Astrocyte of the cerebellum (primary cell): ENCODE results near the gene HAPLN3.

Experiments used
- DNase-seq: peaks from one replicate; pipeline ENCODE4 v3.0.0-alpha.2; 2011; ENCODE audit warnings: low read depth
- H3K4me3 ChIP-seq: 2 replicates; pipeline ENCODE4 v1.5.1; 2011; ENCODE audit warnings: mild to moderate bottlenecking, low read depth, low read length, moderate library complexity
- CTCF ChIP-seq: IDR thresholded peaks from 2 replicates; pipeline ENCODE4 v1.5.1; 2012; ENCODE audit warnings: low read length, low read depth, moderate library complexity, mild to moderate bottlenecking; ENCODE audit errors: missing control alignments
- in situ Hi-C: cut with HindIII; loops from 2 replicates; pipeline ENCODE4 v1.10.0; 2017; ENCODE audit warnings: low sequenced_read_pairs

The HAPLN3 gene

DNA sequence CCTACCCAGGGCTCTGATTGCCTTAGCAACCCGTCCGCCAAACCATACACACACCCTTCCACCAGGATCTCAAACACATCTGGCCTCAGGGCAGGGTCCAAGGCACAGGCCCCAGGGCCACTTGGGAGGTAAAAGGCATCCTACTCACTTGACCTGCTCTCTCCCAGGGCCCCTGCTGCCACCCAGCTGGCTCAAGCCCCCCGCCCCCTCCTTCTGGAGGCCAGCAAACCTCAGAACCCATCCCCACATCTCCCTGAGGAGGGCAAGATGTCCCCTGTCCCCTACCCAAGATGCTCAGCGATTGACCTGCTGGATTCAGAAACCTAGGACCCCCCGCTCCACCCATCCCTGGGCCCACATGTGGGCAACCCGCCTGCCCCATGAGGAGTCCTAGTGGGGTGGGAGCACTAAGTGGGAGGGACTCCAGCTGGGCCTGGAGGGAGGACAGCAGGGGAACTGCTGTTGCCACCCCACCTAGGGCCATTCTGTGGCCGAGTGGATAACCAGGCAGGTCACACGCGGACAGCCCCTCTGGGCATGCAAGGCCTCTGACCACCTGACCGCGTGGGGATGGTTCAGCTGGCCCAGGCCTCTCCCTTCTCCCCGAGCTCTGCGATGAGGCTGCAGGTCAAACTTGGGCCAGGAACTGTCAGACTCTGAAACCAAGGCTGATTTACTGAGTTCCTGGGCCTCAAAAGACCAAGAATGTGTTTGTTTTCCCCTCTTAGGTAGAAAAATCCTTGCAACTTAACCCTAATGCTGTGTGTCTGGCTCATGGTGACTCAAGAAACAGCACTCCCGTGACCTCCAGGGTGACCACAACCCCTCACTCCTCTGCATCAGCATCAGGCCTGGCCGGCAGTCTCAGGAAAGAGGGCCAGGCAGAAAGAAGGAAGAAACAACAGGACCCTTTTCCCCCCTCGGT is 13.6 kb upstream of the HAPLN3 start:
- no peak for TF ChIP-seq CTCF

GRCh38 chr15:88908123-88908522 is 12.8 kb upstream of the HAPLN3 start:
- TF ChIP-seq CTCF = no peak
- no peak for DNase-seq
- no peak overlapping the region for H3K4me3 ChIP-seq
- in situ Hi-C loops = loop anchor here (5.0 to 25.0 kb wide), 3 partner anchors 104 to 287 kb away; no protein-coding TSS in a partner anchor

More for the DNA sequence above, 13.6 kb upstream of the HAPLN3 start:
- no peak overlapping the region for H3K4me3 ChIP-seq
- no peak for DNase-seq
- in situ Hi-C loops = loop anchor here (5.0 to 25.0 kb wide), 3 partner anchors 103 to 286 kb away; no protein-coding TSS in a partner anchor

DNA sequence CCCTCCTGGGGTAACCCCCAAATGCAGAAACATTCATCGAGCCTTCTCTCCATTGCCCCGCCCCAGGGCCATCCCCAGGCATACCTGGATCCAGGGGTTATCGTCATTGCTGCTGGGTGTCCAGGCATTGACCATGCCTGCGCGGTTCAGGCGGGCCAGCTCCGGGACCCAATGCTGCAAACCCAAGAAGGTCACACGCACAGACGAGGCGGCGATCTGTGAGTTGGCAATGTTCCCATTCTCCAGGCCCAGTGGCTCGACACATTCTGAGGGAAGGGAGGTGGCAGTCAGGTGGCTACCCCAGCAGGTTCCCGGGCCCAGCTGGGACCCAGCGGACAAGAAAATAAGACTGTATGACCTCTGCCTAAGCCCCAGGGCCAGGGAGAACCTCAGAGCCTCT is 11.8 kb upstream of the HAPLN3 start:
- TF ChIP-seq CTCF = no peak
- DNase-seq = no peak
- H3K4me3 ChIP-seq = no peak overlapping the region
- in situ Hi-C loops = loop anchor here (5.0 to 25.0 kb wide), 3 partner anchors 105 to 288 kb away; no protein-coding TSS in a partner anchor

DNA sequence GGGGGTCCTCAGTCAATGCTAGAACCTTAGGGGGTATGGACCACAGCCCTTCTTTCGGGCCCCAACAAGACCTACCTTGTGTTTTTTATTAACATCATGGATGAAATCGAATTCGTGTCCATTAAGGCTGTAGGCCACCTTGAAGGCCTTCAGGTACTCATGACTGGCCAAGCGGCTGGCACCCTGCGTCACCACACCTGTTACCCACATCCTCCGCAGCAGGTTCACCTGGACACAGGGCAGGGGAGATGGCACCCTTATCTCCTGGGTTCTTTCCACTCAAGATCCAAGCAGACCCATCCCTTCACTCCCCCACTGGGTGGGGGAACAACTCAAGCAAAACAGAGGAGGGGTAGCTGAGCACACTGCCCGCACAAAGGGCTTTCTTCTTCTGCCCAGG is 11.2 kb upstream of the HAPLN3 start:
- no peak for DNase-seq
- TF ChIP-seq CTCF = no peak
- in situ Hi-C loops = loop anchor here (5.0 to 25.0 kb wide), 3 partner anchors 106 to 288 kb away; no protein-coding TSS in a partner anchor
- no peak overlapping the region for H3K4me3 ChIP-seq

- H3K4me3 ChIP-seq = no peak overlapping the region
- in situ Hi-C loops = loop anchor here (5.0 to 25.0 kb wide), 3 partner anchors 106 to 289 kb away; no protein-coding TSS in a partner anchor
- no peak for TF ChIP-seq CTCF
- DNase-seq = no peak
These were observed 10.8 kb upstream of the HAPLN3 start for GRCh38 chr15:88906130-88906529.

DNA sequence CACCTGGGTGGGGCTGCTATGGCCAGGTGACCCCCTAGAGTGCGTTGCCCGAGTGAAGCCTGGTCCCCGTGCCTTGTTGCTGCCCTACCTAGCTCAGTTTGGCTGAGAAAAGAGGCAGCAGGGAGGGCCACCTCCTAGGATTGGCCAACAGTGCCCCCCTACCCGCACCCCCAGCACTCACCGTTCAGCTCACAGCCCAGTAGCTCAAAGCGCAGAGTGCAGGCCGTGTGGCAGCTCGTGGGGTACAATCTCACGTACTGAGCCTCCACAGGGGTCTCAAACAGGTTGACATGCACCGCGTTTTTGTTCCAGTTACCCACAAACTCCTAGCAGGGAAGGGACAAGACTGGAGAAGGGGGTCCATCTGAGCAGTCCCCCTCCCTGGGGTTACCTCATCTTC is 10.2 kb upstream of the HAPLN3 start:
- in situ Hi-C loops = loop anchor here (5.0 to 25.0 kb wide), 3 partner anchors 107 to 289 kb away; no protein-coding TSS in a partner anchor
- TF ChIP-seq CTCF = no peak
- DNase-seq = no peak
- H3K4me3 ChIP-seq = no peak overlapping the region
